Measurements from ENCODE around the gene AQP12B. TPM values are rescaled to one million over a fixed set of nuclear protein-coding genes. Genes with fewer than 3 reads are reported as not detected.

AQP12B gene
- total and polyA plus RNA-seq, 10 of the 15 experiments (the other 5 are each of a cell fraction or from before 2014, with no cell fraction given) = not detected

- ATAC-seq (no peak), FAIRE-seq (no peak), DNase-seq (ENCODE audit: low read depth, low spot score) (no peak)
- Histone ChIP-seq H4K20me1 (ENCODE audit: control insufficient read depth, insufficient read depth) (no peaks in the 10 kb centered on the region), H3K36me3 (ENCODE audit: control insufficient read depth in 2 of 2, insufficient read depth in 2 of 2, low read length in 1 of 2) (no peaks in the 10 kb centered on the region), H3K27me3 (replicated peaks in 1 of 2; ENCODE audit: control insufficient read depth in 2 of 2, insufficient read depth in 2 of 2, low read length in 1 of 2) (no peaks in the 10 kb centered on the region), H3K9ac (ENCODE audit: control insufficient read depth, insufficient read depth, low read length) (no peak overlapping the region), H3K9me3 (replicated peaks; ENCODE audit: control insufficient read depth, insufficient read depth, low read length) (peaks cover 2% of the 10 kb centered on the region; the same call in 1 of the 3 replicates), H2AFZ (ENCODE audit: control insufficient read depth, low read depth, low read length) (no peak overlapping the region), H3K4me3 (no peak overlapping the region), H3K4me2 (ENCODE audit: control insufficient read depth, insufficient read depth) (no peak overlapping the region), H3K27ac (ENCODE audit: control insufficient read depth, insufficient read depth) (no peak overlapping the region), H3K4me1 (ENCODE audit: control insufficient read depth, insufficient read depth, low read length) (no peaks in the 10 kb centered on the region), H3K79me2 (ENCODE audit: control insufficient read depth, insufficient read depth, low read length) (no peaks in the 10 kb centered on the region)
- WGBS (ENCODE audit: insufficient coverage, insufficient replicate concordance, low lambda C conversion rate, missing lambda C conversion rate) = 50% methylated on average over 9 of the region's 11 CpGs
- TF ChIP-seq HDGF (IDR thresholded peaks at IDR 0.05) (no peak), SIN3A (IDR thresholded peaks at IDR 0.05; ENCODE audit: low read depth, low read length) (no peak), GABPA (IDR thresholded peaks at IDR 0.05; ENCODE audit: low read depth) (no peak), FOXK2 (IDR thresholded peaks at IDR 0.05) (no peak), EGR1 (IDR thresholded peaks at IDR 0.05; ENCODE audit: borderline replicate concordance in 1 of 2, low read depth in 2 of 2, low read length in 2 of 2) (no peak), IKZF2 (IDR thresholded peaks at IDR 0.05) (no peak), NR2F1 (conservative IDR thresholded peaks at IDR 0.05) (no peak), BRCA1 (IDR thresholded peaks at IDR 0.05; ENCODE audit: low read depth, low read length) (no peak), BCL3 (IDR thresholded peaks at IDR 0.05; ENCODE audit: borderline replicate concordance, insufficient read depth, low read depth, low read length, poor library complexity, severe bottlenecking) (no peak), BCLAF1 (IDR thresholded peaks at IDR 0.05) (no peak), TARDBP (IDR thresholded peaks at IDR 0.05; ENCODE audit: borderline replicate concordance) (no peak), STAT1 (conservative IDR thresholded peaks at IDR 0.05) (no peak), FOXM1 (IDR thresholded peaks at IDR 0.05; ENCODE audit: low read depth, low read length) (no peak)
- TF ChIP-seq, protein P1, sequence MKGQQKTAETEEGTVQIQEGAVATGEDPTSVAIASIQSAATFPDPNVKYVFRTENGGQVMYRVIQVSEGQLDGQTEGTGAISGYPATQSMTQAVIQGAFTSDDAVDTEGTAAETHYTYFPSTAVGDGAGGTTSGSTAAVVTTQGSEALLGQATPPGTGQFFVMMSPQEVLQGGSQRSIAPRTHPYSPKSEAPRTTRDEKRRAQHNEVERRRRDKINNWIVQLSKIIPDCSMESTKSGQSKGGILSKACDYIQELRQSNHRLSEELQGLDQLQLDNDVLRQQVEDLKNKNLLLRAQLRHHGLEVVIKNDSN (IDR thresholded peaks at IDR 0.05; ENCODE audit: borderline replicate concordance, extremely low read length, insufficient read depth, low read depth, low read length) = no peak
- ChIA-PET SMC1A (ENCODE audit: uncharacterized antibody, unreplicated experiment) (no interaction called here), POLR2A (no interaction called here), RAD21 (ENCODE audit: unreplicated experiment) (no interaction called here), CTCF (interaction anchor here (0.6 kb wide), 1 partner anchor 123 kb away, joined by 3 read pairs; no protein-coding TSS in a partner anchor)
- intact Hi-C loops (cut with micrococcal nuclease; ENCODE audit: unreplicated experiment) (no loop called here), in situ Hi-C loops (cut with MboI) (no loop called here)
- BruUV-seq (replicated peaks) = no TSS peak
Observed at GRCh38 chr2:240636563-240637115, 46.0 kb downstream of the AQP12B start.
